NB4 (cell line): Measurements from ENCODE around the gene SLC2A4.
A peak's percentile ranks its signal among the peaks of the same experiment; 100 is the strongest.

ENCODE experiments used
- MYC ChIP-seq: IDR thresholded peaks from 2 replicates; pipeline ENCODE4 v1.6.1; 2011; ENCODE audit warnings: low read depth, low read length
- POLR2A ChIP-seq: IDR thresholded peaks from 2 replicates; pipeline ENCODE4 v1.6.1; 2011; ENCODE audit warnings: mild to moderate bottlenecking; ENCODE audit not compliant: insufficient read length; ENCODE audit errors: extremely low read depth
- TF ChIP-seq, protein P1 (sequence below): IDR thresholded peaks from one replicate; pipeline ENCODE4 v1.5.1; 2012; ENCODE audit warnings: low read depth, low read length
- TF ChIP-seq, protein P2 (sequence below): IDR thresholded peaks from 2 replicates; pipeline ENCODE4 v1.6.1; 2011; ENCODE audit warnings: low read depth, low read length

DNA sequence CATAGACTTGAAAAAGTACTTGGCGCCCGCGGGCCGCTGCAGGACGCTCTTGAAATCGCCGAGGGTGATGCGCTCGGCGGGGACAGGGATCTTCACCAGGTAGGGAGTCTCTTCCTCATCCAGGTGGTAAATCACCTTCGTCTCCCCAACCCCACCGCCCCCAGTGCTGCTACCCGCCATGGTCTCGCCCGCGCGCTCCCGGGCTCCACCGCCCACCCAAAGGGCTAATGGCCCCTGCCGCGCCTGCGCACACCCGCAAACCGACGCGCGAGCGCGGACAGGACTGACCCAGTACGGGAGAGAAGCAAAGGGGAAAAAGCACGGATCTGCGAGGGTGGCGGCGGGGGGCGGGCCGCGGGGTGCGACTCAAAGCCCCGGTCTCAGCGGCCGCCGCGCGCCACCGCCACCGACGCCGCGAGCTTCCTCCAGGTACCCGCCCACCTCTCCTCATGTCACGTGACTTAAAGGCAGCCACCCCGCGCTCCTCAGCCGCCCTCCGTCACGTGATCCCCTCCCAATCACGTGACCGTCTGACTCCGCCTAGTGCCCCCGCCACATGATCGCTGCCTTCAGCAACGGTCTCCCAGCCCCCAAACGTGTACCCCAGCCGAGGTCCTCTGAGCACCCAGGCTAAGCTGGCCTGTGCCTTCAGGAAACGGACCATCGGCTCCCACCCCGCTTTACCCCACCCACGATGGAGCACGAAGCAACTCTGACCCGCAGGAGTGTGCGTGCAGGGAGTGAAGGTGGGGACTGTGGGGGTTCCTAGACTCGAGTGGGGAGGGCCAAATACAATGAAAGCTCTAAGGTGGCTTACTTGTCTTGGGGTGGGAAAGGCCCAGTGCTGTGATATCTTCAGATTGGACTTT, 47.2 kb upstream of the SLC2A4 start, which contains the start of gene DVL2:
- TF ChIP-seq, protein P1, sequence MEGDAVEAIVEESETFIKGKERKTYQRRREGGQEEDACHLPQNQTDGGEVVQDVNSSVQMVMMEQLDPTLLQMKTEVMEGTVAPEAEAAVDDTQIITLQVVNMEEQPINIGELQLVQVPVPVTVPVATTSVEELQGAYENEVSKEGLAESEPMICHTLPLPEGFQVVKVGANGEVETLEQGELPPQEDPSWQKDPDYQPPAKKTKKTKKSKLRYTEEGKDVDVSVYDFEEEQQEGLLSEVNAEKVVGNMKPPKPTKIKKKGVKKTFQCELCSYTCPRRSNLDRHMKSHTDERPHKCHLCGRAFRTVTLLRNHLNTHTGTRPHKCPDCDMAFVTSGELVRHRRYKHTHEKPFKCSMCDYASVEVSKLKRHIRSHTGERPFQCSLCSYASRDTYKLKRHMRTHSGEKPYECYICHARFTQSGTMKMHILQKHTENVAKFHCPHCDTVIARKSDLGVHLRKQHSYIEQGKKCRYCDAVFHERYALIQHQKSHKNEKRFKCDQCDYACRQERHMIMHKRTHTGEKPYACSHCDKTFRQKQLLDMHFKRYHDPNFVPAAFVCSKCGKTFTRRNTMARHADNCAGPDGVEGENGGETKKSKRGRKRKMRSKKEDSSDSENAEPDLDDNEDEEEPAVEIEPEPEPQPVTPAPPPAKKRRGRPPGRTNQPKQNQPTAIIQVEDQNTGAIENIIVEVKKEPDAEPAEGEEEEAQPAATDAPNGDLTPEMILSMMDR: no peak
- peak; percentile 53 for TF ChIP-seq POLR2A
- TF ChIP-seq, protein P2, sequence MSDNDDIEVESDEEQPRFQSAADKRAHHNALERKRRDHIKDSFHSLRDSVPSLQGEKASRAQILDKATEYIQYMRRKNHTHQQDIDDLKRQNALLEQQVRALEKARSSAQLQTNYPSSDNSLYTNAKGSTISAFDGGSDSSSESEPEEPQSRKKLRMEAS: peak; percentile 98
- TF ChIP-seq MYC: peak; percentile 68; the same call in 1 of the 2 replicates
